Spinal cord (tissue), 10 donors: Measurements from ENCODE around the gene PHF12. TPM values are rescaled to one million over a fixed set of nuclear protein-coding genes. Genes with fewer than 3 reads are reported as not detected.
"Not testable (repeated sequence)": the region's sequence is repeated elsewhere in the genome, so short reads cannot be mapped to it uniquely, and the experiment has no call there.

ENCODE experiments used
- DNase-seq, 6 donors: peaks; one replicate each; pipeline versions ENCODE4 v3.0.0 to v3.0.0-alpha.2; 2013 to 2015; ENCODE audit warnings: low spot score in 6 of 6, low read depth in 4 of 6
- H3K27ac ChIP-seq: one replicate; pipeline ENCODE4 v1.5.1; 2013; ENCODE audit warnings: low read depth, low read length, control low read depth
- H3K27me3 ChIP-seq: one replicate; pipeline ENCODE4 v1.6.1; 2013; ENCODE audit warnings: low read length; ENCODE audit not compliant: control insufficient read depth, insufficient read depth
- H3K36me3 ChIP-seq: one replicate; pipeline ENCODE4 v1.6.1; 2013; ENCODE audit warnings: low read length; ENCODE audit not compliant: control insufficient read depth, insufficient read depth
- H3K4me1 ChIP-seq: one replicate; pipeline ENCODE4 v1.6.1; 2013; ENCODE audit warnings: low read length; ENCODE audit not compliant: control insufficient read depth, insufficient read depth
- H3K4me3 ChIP-seq: one replicate; pipeline ENCODE4 v1.5.1; 2013; ENCODE audit warnings: low read depth, low read length, control low read depth
- H3K9me3 ChIP-seq: one replicate; pipeline ENCODE4 v1.6.1; 2013; ENCODE audit warnings: low read length; ENCODE audit not compliant: control insufficient read depth, insufficient read depth
- WGBS: methylation state at CpG from one replicate; pipeline ENCODE4 v1.1.5; 2013; ENCODE audit warnings: missing lambda C conversion rate; ENCODE audit not compliant: insufficient coverage; 5-methylcytosine and 5-hydroxymethylcytosine counted together
- polyA plus RNA-seq, 2 donors: library from polyadenylated mRNA; unstranded; fragments of 120-200 nt; gene quantifications; one replicate each; pipeline ENCODE4 v1.2.1, GENCODE V29; 2013; ENCODE audit not compliant: insufficient read length in 2 of 2
- total RNA-seq, 2 donors: library from RNA; depleted of rRNA in 1 of 2; stranded (reverse); fragments of 120-200 nt in 1 of 2; fragments of >200 nt in 1 of 2; gene quantifications; one replicate each; pipeline versions ENCODE4 v1.2.3 to v1.2.4, GENCODE V29; 2013 to 2014
- donor health status: healthy.

The PHF12 gene
- total and polyA plus RNA-seq, 4 donors = 21.3 to 56.0 (median 38.0) TPM

DNA sequence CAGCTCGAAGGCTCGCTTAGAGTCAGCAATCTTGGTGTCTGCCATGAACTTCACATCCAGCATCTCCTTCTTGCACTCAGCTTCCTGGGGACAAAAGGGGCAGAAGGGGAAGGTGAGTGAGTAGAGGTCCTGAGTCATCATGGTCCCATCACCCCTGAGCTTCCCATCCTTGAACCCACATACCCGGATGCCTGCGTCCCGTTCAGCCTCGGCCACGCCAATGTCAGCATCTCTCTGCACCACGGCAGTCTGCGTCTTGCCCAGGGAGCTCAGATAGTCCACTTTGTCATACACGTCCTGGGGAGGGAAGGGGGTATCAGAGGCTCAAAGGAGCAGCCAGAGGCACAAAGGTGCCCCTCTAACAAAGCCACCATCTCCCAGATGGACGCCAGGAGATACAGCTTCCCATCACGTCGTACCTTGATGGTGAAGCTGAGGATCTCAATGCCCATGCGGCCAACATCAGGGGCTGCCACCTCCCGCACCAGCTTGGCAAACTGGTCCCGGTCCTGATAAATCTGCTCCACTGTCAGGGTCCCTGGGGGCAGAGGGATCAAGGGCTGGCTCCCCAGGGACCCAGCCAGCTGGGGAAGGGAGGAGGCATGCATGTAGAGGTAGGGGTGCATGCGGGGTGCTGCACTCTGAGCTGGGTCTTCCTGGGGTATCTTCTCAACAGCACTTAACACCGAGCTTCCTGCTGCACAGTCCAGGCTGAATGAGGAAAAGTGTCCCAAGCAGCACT is 69.0 kb downstream of the PHF12 start:
- no peaks in the 10 kb centered on the region for H3K9me3 ChIP-seq
- H3K27ac ChIP-seq = no peak overlapping the region
- H3K4me3 ChIP-seq = no peak overlapping the region
- WGBS = 95% methylated on average over 7 of the region's 18 CpGs
- H3K4me1 ChIP-seq = no peaks in the 10 kb centered on the region
- no peaks in the 10 kb centered on the region for H3K27me3 ChIP-seq
- DNase-seq = no peak
- H3K36me3 ChIP-seq = peaks cover 86% of the 10 kb centered on the region

DNA sequence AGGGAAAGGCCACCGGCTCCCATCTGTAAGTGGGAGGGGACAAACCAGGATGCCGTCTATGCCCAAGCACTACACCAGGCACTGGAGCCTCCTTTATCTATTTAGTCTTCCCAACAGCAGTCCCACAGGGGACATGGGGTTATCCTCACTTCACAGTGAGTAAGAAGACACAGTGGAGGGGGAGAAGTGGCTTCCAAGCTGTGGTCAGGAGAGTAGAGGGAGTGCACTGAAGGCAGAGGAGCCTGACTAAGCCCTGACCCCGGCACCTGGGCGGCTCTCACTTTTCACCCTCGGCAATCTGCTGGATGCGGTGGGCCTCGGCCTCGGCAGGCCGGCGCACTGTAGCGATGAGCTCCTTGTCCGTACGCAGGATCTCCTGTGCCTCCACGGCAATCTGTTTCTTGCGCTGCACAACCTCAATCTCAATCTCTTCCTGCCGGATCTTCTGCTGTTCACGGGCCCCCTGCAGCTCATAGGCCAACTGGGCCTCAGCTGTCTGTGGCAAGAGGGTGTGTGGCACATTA is 69.7 kb downstream of the PHF12 start:
- no peak overlapping the region for H3K27ac ChIP-seq
- DNase-seq = no peak
- 95% methylated on average over 12 of the region's 17 CpGs for WGBS
- no peaks in the 10 kb centered on the region for H3K27me3 ChIP-seq
- peaks cover 79% of the 10 kb centered on the region for H3K36me3 ChIP-seq
- no peak overlapping the region for H3K4me3 ChIP-seq
- H3K4me1 ChIP-seq = no peaks in the 10 kb centered on the region
- H3K9me3 ChIP-seq = no peaks in the 10 kb centered on the region

DNA sequence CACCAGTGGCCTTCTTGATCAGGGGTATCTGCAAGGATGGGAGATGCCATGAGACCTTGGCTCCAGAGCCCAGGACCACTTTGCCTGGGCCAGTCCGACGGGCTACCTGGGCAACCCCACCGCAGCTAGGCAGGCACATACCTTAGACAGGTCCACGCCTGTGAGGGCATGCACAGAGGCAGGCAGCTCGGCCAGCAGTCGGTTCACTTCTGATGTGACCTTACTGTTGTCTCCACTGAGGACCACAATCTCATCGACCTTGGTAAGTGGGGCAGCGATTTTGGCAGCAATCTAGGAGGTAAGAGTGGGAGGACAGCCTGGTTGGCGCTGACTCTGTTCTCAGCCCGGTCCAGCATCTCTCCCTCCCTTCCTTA is 70.8 kb downstream of the PHF12 start:
- no peak overlapping the region for H3K4me3 ChIP-seq
- DNase-seq = no peak
- H3K27ac ChIP-seq = no peak overlapping the region
- H3K27me3 ChIP-seq = no peaks in the 10 kb centered on the region
- WGBS = 97% methylated on average over 8 of the region's 10 CpGs
- no peaks in the 10 kb centered on the region for H3K9me3 ChIP-seq
- H3K36me3 ChIP-seq = peaks cover 68% of the 10 kb centered on the region
- H3K4me1 ChIP-seq = no peaks in the 10 kb centered on the region

DNA sequence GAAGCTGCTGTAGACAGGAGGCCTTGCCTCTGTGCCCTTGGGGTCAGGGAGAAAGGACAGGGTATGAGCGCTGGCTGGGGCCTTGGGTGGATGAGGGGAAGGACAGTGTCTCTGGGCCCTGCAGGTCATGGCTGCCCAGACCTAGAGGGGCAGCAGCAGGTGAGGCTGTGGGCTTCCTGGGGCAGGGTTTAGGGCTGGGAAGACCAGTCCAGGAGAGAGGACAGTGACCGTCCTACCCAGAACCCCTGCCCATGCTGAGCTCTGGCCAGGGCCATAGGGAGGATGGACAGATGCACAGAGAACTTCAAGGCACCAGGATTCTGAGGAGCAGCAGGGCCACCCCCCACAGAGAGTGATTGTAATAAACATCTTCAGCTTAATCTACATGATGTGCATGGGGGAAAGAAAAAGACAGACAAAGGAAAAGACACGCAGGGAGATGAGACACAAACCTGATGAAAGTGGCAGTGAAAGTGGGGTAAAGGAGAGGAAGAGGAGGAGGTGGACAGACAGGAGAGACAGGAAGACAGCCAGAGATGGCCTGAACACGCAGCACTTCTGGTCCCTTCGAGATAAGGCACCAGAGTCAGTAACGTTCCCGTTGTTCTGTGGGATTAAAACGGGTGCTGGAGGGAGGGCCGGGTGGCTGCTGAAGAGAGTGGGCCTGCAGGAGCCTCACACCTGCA is 71.3 kb downstream of the PHF12 start:
- no peaks in the 10 kb centered on the region for H3K27me3 ChIP-seq
- no peaks in the 10 kb centered on the region for H3K9me3 ChIP-seq
- H3K36me3 ChIP-seq = peaks cover 63% of the 10 kb centered on the region
- H3K4me1 ChIP-seq = no peaks in the 10 kb centered on the region
- no peak for DNase-seq
- WGBS = 86% methylated on average over 9 of the region's 9 CpGs
- H3K4me3 ChIP-seq = no peak overlapping the region
- H3K27ac ChIP-seq = no peak overlapping the region

DNA sequence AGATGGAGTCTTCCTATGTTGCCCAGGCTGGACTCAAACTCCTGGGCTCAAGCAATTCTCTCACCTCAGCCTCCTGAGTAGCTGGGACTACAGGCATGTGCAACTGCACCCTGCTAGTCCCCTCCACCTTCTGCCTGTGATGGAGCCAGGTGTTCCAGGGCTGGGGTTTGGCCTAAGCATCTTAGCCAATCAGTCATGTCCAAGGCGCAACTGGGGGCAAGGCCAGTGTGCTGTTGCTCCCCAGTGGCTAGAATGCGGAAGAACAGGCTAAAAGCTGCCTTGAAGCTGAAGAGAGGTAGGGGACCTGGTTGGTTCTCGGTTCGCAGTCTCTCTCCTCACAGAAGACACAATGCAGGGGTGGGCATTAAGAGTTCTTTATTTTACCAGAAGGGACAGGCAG is 72.3 kb downstream of the PHF12 start:
- Histone ChIP-seq H3K9me3 (no peaks in the 10 kb centered on the region), H3K27me3 (no peaks in the 10 kb centered on the region), H3K36me3 (peaks cover 53% of the 10 kb centered on the region), H3K4me3 (no peak overlapping the region), H3K27ac (no peak overlapping the region), H3K4me1 (no peaks in the 10 kb centered on the region)
- 54% methylated on average over 2 of the region's 4 CpGs for WGBS
- peak in 2 of 6 donors; percentile 14 to 28 for DNase-seq

DNA sequence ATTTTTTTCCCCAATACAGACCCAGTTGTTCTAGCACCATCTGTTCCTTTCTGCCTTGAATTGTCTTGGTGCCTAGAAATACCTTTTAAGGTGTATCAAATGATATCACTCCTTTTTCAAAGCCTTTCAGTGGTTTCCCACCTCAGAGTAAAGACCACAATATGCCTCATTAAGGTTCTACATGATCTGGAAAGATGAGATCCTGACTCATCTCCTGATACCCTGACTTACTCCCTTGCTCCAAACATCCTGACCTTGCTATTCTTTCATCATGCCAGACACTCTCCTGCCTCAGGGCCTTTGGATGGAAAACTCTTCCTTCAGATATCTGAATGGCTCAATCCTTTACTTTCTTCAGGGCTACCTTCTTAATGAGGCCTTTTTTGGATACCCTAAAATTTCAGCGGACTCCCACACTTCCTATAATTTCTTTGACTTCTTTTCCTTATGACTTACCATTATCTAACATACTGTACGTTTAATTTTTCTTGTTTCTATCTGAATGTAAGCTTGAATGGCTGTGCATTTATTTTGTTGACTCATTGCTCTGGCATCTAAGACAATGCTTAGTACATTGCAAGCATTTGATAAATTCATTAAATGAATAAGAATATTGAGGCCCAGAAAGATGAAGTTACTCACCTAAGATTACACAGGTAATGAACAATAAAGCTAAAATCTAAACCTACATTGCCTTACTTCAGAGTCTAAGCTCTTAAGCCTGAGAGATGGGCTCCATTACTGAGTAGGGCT is 73.0 kb downstream of the PHF12 start:
- H3K36me3 ChIP-seq = peaks cover 46% of the 10 kb centered on the region
- H3K27me3 ChIP-seq = no peaks in the 10 kb centered on the region
- no peaks in the 10 kb centered on the region for H3K4me1 ChIP-seq
- DNase-seq = no peak
- H3K4me3 ChIP-seq = no peak overlapping the region
- H3K27ac ChIP-seq = no peak overlapping the region
- WGBS = no CpG with 5 or more reads among the region's 2 CpGs
- no peaks in the 10 kb centered on the region for H3K9me3 ChIP-seq

DNA sequence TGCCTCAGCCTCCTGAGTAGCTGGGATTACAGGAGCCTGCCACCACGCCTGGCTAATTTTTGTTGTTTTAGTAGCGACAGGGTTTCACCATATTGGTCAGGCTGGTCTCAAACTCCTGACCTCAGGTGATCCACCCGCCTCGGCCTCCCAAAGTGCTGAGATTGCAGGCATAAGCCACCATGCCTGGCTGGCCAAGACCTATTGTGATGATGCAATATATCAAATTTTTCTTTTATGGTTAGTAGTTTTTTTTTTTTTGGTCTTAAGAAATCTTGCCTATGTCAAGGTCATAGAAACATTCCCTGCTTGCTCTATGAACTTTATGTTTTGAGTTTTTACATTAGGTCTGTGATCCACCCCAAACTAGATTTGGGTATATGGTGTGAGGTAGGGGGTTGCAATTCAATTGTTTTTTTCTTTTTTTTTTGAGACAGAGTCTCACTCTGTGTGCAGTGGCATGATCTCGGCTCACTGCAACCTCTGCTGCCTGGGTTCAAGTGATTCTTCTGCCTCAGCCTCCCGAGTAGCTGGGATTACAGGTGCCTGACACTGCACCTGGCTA is 74.1 kb downstream of the PHF12 start:
- H3K9me3 ChIP-seq, H3K27ac ChIP-seq, H3K27me3 ChIP-seq, H3K4me3 ChIP-seq, DNase-seq, H3K4me1 ChIP-seq: not testable (repeated sequence)
- peaks cover 35% of the 10 kb centered on the region for H3K36me3 ChIP-seq
- WGBS = 95% methylated on average over 6 of the region's 6 CpGs

DNA sequence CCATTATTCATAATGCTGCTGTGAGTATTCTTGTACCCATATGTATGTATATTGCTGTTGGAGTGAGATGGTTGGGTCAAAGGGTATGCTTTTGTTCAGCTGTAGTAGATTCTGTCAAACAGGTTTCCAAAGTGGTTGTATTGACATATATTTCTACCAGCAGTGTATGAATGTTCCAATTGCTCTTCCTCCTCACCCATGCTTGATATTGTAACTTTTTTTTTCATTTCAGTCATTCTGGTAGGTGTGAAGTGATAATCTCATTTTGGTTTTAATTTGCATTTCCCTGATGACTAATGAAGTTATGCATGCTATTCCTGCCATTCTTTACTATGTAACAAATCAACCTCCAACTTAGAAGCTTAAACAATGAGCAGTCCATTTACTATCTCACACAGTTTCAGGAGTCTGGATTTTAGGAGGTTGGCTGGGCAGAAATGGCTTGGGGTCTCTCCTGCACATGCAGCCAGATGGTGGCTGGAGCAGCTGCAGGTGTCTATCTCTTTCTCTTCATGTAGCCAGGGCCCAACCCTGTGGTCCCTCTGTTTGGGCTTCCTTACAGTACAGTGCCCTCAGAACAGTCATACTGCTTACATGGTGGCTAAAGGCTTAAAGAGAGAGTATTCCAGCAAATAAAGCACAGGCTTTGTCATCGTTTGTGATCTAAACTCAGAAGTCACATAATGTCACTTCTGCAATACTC is 75.3 kb downstream of the PHF12 start:
- no peak overlapping the region for H3K27ac ChIP-seq
- no peak for DNase-seq
- H3K4me3 ChIP-seq = no peak overlapping the region
- no peaks in the 10 kb centered on the region for H3K4me1 ChIP-seq
- no peaks in the 10 kb centered on the region for H3K9me3 ChIP-seq
- no peaks in the 10 kb centered on the region for H3K27me3 ChIP-seq
- WGBS = no CpG with 5 or more reads among the region's 1 CpG
- peaks cover 23% of the 10 kb centered on the region for H3K36me3 ChIP-seq

DNA sequence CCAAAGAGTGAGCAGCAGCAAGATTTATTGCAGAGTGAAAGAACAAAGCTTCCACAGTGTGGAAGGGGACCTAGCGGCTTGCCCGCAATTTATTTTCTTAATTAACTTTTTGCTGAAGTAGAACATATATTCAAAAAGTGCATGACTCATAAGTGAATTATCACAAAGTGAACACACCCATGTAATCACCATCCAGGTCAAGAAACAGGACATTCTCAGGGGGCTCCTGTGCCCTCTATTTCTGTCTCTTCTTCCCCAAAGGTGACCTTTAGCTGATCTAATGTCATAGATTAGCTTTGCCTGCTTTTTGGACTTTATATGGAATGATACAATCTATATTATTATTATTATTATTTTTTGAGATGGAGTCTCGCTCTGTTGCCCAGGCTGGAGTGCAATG is 76.6 kb downstream of the PHF12 start:
- no peaks in the 10 kb centered on the region for H3K4me1 ChIP-seq
- no peaks in the 10 kb centered on the region for H3K27me3 ChIP-seq
- H3K27ac ChIP-seq = no peak overlapping the region
- H3K4me3 ChIP-seq = no peak overlapping the region
- H3K9me3 ChIP-seq = no peaks in the 10 kb centered on the region
- H3K36me3 ChIP-seq = peaks cover 10% of the 10 kb centered on the region
- DNase-seq = no peak
- WGBS = no CpG with 5 or more reads among the region's 3 CpGs
